SH-SY5Y (cell line): ENCODE measurements around the gene CHURC1.

ENCODE experiments used
- GATA2 ChIP-seq: IDR thresholded peaks from 2 replicates; pipeline ENCODE4 v1.6.1; 2011; ENCODE audit warnings: mild to moderate bottlenecking, low read depth, low read length
- GATA3 ChIP-seq: IDR thresholded peaks from 2 replicates; pipeline ENCODE4 v1.6.1; 2011; ENCODE audit warnings: low read depth, mild to moderate bottlenecking, low read length, moderate library complexity

GRCh38 chr14:64970041-64970440 is 55.8 kb downstream of the CHURC1 start:
- TF ChIP-seq GATA2 (no peak), GATA3 (no peak)
